HepG2 (cell line): ENCODE results near the gene PFDN5. TPM values are rescaled to one million over a fixed set of nuclear protein-coding genes. Genes with fewer than 3 reads are reported as not detected.

Experiments
- CEBPB ChIP-seq: IDR thresholded peaks from 2 replicates; pipeline ENCODE4 v1.6.1; 2011; ENCODE audit warnings: low read depth, low read length, improper control_type of control experiment, borderline replicate concordance
- EP300 ChIP-seq, 3 experiments: sonication (generic) in 1 of 3; formaldehyde crosslinking in 1 of 3; IDR thresholded peaks; 2 replicates each; pipeline versions ENCODE4 v1.5.1 to v1.6.1; 2011 to 2020; ENCODE audit warnings: low read depth in 2 of 3, low read length in 2 of 3, borderline replicate concordance in 1 of 3, improper control_type of control experiment in 1 of 3, mild to moderate bottlenecking in 1 of 3, missing genetic modification reagents in 1 of 3, moderate library complexity in 1 of 3
- FOXK1 ChIP-seq: sonication (generic); formaldehyde crosslinking; IDR thresholded peaks from 2 replicates; pipeline ENCODE4 v1.4.0; 2020; ENCODE audit warnings: low read depth, missing genetic modification reagents, borderline replicate concordance
- HHEX ChIP-seq: IDR thresholded peaks from 2 replicates; pipeline ENCODE4 v1.6.1; 2016; ENCODE audit warnings: control low read depth
- HIVEP1 ChIP-seq: sonication (generic); formaldehyde crosslinking; IDR thresholded peaks from 2 replicates; pipeline ENCODE4 v1.4.0; 2020; ENCODE audit warnings: mild to moderate bottlenecking, missing genetic modification reagents
- HNRNPUL1 ChIP-seq: fragments of 200-400 bp; formaldehyde crosslinking; IDR thresholded peaks from 2 replicates; pipeline ENCODE4 v1.6.1; 2017; ENCODE audit warnings: low read depth, mild to moderate bottlenecking, low read length, moderate library complexity
- MEIS2 ChIP-seq: sonication (generic); formaldehyde crosslinking; IDR thresholded peaks from 2 replicates; pipeline ENCODE4 v1.9.0; 2021; ENCODE audit warnings: mild to moderate bottlenecking, missing genetic modification reagents
- PAF1 ChIP-seq: IDR thresholded peaks from 2 replicates; pipeline ENCODE4 v1.6.1; 2016; ENCODE audit warnings: missing genetic modification reagents, missing compliant biosample characterization
- PPARG ChIP-seq: conservative IDR thresholded peaks from 2 replicates; pipeline ENCODE4 v1.6.1; 2016; ENCODE audit warnings: missing biosample characterization, missing genetic modification reagents
- RFX3 ChIP-seq: IDR thresholded peaks from 2 replicates; pipeline ENCODE4 v1.6.1; 2016; ENCODE audit warnings: missing biosample characterization, missing genetic modification reagents
- SMYD3 ChIP-seq: sonication (generic); formaldehyde crosslinking; IDR thresholded peaks from 2 replicates; pipeline ENCODE4 v1.8.1; 2023; ENCODE audit warnings: mild to moderate bottlenecking, missing genetic modification reagents
- TBX2 ChIP-seq: sonication (generic); formaldehyde crosslinking; IDR thresholded peaks from 2 replicates; pipeline ENCODE4 v1.5.0; 2020; ENCODE audit warnings: missing genetic modification reagents, mild to moderate bottlenecking, borderline replicate concordance
- TMF1 ChIP-seq: sonication (generic); formaldehyde crosslinking; IDR thresholded peaks from 2 replicates; pipeline ENCODE4 v1.8.1; 2022; ENCODE audit warnings: low read depth, missing genetic modification reagents
- XBP1 ChIP-seq: sonication (generic); formaldehyde crosslinking; IDR thresholded peaks from 2 replicates; pipeline ENCODE4 v1.5.0; 2020; ENCODE audit warnings: missing genetic modification reagents
- ZNF143 ChIP-seq: sonication (generic); formaldehyde crosslinking; IDR thresholded peaks from 2 replicates; pipeline ENCODE4 v1.4.0; 2020; ENCODE audit warnings: missing genetic modification reagents
- ZNF883 ChIP-seq: sonication (generic); formaldehyde crosslinking; IDR thresholded peaks from 2 replicates; pipeline ENCODE4 v1.5.1; 2020; ENCODE audit warnings: mild to moderate bottlenecking, missing genetic modification reagents; ENCODE audit errors: not compliant biosample characterization
- polyA plus RNA-seq, 8 experiments: library from polyadenylated mRNA; depleted of rRNA in 3 of 8; stranded (reverse) in 7 of 8; unstranded in 1 of 8; fragments of >200 nt; fragmentation: Illumina TruSeq in 4 of 8; extraction: Trizol in 4 of 8; gene quantifications; 2 replicates each; pipeline versions ENCODE4 v1.2.1 to v1.2.3, GENCODE V29; 2011 to 2016; ENCODE audit warnings: low read depth in 4 of 8, missing spikeins in 1 of 8, mixed read lengths in 1 of 8; ENCODE audit not compliant: insufficient read depth in 1 of 8
- total RNA-seq, 5 experiments: library from RNA; depleted of rRNA; stranded (reverse); fragments of >200 nt; fragmentation: Illumina TruSeq; extraction: Trizol; gene quantifications; 2 replicates each; pipeline ENCODE4 v1.2.3, GENCODE V29; 2016; ENCODE audit warnings: low read depth in 1 of 5
- TF ChIP-seq, protein P1 (sequence below): sonication (generic); formaldehyde crosslinking; IDR thresholded peaks from 2 replicates; pipeline ENCODE4 v1.4.0; 2020; ENCODE audit warnings: missing genetic modification reagents
- TF ChIP-seq, protein P2 (sequence below), 2 experiments: sonication (generic) in 1 of 2; formaldehyde crosslinking in 1 of 2; IDR thresholded peaks; 2 replicates each; pipeline versions ENCODE4 v1.6.1 to v1.9.0; 2014 to 2022; ENCODE audit warnings: antibody characterized with exemption in 1 of 2, borderline replicate concordance in 1 of 2, inconsistent platforms in 1 of 2, low read depth in 1 of 2, missing genetic modification reagents in 1 of 2
- TF ChIP-seq, protein P3 (sequence below): sonication (generic); formaldehyde crosslinking; IDR thresholded peaks from 2 replicates; pipeline ENCODE4 v1.4.0; 2020; ENCODE audit warnings: missing genetic modification reagents, mild to moderate bottlenecking, borderline replicate concordance

The PFDN5 gene
- total and polyA plus RNA-seq, 2 of the 13 experiments (the other 11 are each of a cell fraction or from before 2014, with no cell fraction given) = 449 to 462 TPM

DNA sequence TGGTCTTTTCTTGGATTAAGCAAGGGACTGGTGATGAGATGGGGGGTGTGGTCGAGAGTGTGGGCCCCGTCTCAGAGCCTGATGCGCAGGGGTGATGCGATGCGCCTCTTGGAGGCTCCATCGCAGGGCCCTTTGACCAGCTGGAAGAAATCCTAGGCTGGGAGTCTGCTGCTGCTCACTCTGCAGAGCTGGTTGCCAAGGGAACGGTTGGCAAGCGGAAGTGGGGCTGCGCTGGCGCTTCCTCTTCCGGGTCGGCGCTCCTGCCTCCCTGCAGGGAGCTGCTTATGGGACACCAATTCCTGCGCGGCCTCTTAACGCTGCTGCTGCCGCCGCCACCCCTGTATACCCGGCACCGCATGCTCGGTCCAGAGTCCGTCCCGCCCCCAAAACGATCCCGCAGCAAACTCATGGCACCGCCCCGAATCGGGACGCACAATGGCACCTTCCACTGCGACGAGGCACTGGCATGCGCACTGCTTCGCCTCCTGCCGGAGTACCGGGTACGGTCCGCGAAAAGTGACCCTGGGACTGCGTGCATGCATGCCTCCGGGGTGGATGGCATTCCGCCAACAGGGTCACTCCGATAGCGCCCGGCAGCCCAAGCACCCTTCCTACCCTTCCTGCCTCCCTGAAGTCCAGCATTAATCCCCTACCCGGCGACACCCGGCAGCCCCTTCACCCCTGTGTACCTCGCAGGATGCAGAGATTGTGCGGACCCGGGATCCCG is 4.3 kb downstream of the PFDN5 start, which contains the start of gene MYG1 (continued):
- TF ChIP-seq EP300 (IDR thresholded peaks at IDR 0.05; ENCODE audit: low read depth in 2 of 2, low read length in 2 of 2) (0 out of 4 replicates have a peak, but pooled peaks of 1 of the 2 experiments have one; percentile 12), EP300 (CRISPR knock-in tag; IDR thresholded peaks at IDR 0.05; ENCODE audit: borderline replicate concordance) (peak; percentile 30; the same call in 1 of the 2 replicates), HHEX (CRISPR knock-in tag) (no peak), SMYD3 (CRISPR knock-in tag) (peak; percentile 97), TBX2 (peak; percentile 82), ZNF883 (peak; percentile 70), PPARG (CRISPR knock-in tag) (no peak), CEBPB (no peak), ZNF143 (CRISPR knock-in tag) (peak; percentile 72), PAF1 (no peak), RFX3 (peak; percentile 99), HNRNPUL1 (no peak), HIVEP1 (CRISPR knock-in tag) (no peak; the same call in 1 of the 2 replicates), TMF1 (CRISPR knock-in tag) (peak; percentile 95), FOXK1 (CRISPR knock-in tag) (peak; percentile 43; the same call in 1 of the 2 replicates), XBP1 (CRISPR knock-in tag) (no peak), MEIS2 (CRISPR knock-in tag) (no peak; the same call in 1 of the 2 replicates)
- TF ChIP-seq, protein P1, sequence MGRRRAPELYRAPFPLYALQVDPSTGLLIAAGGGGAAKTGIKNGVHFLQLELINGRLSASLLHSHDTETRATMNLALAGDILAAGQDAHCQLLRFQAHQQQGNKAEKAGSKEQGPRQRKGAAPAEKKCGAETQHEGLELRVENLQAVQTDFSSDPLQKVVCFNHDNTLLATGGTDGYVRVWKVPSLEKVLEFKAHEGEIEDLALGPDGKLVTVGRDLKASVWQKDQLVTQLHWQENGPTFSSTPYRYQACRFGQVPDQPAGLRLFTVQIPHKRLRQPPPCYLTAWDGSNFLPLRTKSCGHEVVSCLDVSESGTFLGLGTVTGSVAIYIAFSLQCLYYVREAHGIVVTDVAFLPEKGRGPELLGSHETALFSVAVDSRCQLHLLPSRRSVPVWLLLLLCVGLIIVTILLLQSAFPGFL = no peak
- TF ChIP-seq, protein P2, sequence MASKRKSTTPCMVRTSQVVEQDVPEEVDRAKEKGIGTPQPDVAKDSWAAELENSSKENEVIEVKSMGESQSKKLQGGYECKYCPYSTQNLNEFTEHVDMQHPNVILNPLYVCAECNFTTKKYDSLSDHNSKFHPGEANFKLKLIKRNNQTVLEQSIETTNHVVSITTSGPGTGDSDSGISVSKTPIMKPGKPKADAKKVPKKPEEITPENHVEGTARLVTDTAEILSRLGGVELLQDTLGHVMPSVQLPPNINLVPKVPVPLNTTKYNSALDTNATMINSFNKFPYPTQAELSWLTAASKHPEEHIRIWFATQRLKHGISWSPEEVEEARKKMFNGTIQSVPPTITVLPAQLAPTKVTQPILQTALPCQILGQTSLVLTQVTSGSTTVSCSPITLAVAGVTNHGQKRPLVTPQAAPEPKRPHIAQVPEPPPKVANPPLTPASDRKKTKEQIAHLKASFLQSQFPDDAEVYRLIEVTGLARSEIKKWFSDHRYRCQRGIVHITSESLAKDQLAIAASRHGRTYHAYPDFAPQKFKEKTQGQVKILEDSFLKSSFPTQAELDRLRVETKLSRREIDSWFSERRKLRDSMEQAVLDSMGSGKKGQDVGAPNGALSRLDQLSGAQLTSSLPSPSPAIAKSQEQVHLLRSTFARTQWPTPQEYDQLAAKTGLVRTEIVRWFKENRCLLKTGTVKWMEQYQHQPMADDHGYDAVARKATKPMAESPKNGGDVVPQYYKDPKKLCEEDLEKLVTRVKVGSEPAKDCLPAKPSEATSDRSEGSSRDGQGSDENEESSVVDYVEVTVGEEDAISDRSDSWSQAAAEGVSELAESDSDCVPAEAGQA (IDR thresholded peaks at IDR 0.05; ENCODE audit: low read depth) = peak; percentile 57; the same call in 1 of the 2 replicates
- TF ChIP-seq, protein P2 (CRISPR knock-in tag; IDR thresholded peaks at IDR 0.05; ENCODE audit: borderline replicate concordance) = no peak
- TF ChIP-seq, protein P3, sequence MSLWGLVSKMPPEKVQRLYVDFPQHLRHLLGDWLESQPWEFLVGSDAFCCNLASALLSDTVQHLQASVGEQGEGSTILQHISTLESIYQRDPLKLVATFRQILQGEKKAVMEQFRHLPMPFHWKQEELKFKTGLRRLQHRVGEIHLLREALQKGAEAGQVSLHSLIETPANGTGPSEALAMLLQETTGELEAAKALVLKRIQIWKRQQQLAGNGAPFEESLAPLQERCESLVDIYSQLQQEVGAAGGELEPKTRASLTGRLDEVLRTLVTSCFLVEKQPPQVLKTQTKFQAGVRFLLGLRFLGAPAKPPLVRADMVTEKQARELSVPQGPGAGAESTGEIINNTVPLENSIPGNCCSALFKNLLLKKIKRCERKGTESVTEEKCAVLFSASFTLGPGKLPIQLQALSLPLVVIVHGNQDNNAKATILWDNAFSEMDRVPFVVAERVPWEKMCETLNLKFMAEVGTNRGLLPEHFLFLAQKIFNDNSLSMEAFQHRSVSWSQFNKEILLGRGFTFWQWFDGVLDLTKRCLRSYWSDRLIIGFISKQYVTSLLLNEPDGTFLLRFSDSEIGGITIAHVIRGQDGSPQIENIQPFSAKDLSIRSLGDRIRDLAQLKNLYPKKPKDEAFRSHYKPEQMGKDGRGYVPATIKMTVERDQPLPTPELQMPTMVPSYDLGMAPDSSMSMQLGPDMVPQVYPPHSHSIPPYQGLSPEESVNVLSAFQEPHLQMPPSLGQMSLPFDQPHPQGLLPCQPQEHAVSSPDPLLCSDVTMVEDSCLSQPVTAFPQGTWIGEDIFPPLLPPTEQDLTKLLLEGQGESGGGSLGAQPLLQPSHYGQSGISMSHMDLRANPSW (CRISPR knock-in tag) = no peak; the same call in 1 of the 2 replicates
